HG03521 (cell line): Measurements from ENCODE around the gene FOXO3B.
"Not testable (repeated sequence)": the region's sequence is repeated elsewhere in the genome, so short reads cannot be mapped to it uniquely, and the experiment has no call there.

Experiments
- ATAC-seq: cut with Tn5 transposase; IDR thresholded peaks from one replicate; pipeline ENCODE4 v1.9.1; 2021; ENCODE audit warnings: mild to moderate bottlenecking, moderate library complexity; ENCODE audit not compliant: unreplicated experiment

Gene FOXO3B

DNA sequence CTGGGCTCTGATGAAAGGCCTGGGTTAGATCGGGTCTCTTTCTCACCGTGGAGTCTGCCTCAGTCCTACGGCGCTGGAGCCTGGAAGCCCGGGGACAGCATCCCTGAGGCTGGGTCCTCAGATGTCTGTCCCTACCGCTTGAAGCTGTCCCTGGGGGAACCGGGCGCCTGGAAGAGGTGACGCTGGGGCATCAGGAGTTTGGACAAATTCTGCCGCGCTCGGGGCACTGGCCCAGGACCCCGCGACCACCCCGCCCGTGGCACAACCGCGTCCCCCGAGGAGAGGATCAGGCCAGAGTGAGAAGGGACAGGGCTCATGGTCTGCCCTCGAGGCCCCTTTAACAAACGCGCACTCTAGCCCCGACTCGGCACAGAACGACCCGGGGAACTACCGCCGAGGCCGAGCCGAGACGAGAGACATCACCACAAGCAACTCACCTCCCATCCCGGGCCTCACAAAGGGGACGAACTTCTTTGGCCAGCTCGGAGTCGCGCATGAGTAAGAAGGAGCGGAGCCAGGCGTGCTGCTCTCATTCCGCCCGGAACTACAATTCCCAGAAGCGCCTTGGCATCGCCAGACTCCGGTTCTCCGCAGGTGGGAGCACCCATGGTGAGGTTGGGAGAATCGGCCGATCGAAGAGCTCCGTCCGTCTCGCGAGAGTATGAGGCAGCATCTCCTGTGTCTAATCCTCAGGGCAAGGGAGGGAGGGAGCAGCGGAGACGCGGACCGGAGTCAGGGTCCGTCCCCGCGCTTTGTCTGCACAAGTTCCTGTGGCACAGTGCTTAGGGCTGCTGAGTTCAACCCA is at the start of gene FOXO3B:
FOXO3B (minus strand) TSS at position 548 of the 805 bp plus-strand sequence. CDS start 663 bp downstream, outside the sequence.
- peak; percentile 82 for ATAC-seq

DNA sequence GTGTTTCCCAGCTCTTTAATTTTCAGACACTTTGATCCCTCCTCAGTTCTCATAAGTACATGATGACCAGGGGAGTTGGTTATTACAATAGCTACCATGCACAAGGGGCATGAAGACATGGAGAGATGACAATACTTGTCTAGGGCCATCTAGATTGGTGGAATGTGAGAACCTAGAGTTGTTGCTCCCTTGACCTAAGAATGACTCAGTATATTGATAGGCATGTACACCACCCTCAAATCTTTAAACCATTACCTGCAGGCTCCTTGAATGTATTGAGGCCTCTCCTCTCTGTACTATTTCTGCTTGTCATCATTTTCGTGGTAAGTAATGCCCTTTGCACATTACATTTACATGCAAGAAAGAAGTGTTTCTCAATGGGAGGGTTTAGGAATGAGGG is 41.4 kb upstream of the FOXO3B start:
- ATAC-seq: not testable (repeated sequence)

DNA sequence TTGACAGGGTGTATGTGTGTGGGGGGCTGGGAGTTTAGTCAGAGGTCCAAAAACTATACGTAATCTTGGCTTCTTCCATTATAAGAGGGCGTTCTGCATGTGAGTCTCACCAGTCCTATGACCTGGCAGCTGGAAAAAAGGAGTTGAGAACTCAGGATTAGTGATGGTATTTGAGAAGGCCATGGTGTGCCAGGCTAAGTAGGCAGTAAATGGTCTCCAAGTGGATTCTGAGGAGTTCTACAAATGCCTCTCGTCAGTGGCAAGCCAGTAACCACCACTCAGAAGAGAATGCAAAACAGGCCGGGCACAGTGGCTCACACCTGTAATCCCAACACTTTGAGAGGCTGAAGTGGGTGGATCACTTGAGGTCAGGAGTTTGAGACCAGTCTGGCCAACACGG is 40.5 kb upstream of the FOXO3B start:
- not testable (repeated sequence) for ATAC-seq

DNA sequence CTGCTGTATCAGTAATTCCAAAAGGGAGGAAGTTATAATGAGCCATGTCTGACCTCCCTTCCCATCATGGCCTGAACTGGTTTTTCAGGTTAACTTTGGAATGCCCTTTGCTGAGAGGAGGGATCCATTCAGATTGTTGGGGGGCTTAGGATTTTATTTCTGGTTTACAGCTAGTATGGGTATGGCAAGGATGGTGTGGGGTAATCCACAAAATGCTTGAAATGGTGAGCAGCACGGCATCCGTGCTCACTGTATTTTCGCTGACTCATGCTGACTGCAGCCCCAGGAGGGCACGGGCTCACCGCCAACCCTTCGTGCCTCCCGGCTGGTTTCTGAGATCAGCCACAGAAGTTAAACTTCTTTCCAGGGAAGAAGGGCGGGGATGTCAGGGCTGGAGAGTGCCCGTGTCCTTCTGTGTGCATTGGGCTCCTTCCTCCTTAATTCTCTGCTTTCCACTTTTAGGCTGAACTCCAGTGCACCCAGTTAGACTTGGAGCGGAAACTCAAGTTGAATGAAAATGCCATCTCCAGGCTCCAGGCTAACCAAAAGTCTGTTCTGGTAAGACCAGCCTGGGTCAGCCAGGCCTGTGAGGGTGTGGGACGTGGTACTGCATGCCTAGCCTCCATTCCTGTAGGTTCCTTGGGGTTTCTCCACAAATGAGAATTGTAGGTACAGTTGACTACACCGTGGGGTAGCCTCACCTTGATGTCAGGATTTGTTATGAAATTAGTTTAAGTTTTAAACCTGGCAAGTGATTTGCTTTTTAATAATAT is 39.8 kb upstream of the FOXO3B start:
- ATAC-seq: not testable (repeated sequence)

DNA sequence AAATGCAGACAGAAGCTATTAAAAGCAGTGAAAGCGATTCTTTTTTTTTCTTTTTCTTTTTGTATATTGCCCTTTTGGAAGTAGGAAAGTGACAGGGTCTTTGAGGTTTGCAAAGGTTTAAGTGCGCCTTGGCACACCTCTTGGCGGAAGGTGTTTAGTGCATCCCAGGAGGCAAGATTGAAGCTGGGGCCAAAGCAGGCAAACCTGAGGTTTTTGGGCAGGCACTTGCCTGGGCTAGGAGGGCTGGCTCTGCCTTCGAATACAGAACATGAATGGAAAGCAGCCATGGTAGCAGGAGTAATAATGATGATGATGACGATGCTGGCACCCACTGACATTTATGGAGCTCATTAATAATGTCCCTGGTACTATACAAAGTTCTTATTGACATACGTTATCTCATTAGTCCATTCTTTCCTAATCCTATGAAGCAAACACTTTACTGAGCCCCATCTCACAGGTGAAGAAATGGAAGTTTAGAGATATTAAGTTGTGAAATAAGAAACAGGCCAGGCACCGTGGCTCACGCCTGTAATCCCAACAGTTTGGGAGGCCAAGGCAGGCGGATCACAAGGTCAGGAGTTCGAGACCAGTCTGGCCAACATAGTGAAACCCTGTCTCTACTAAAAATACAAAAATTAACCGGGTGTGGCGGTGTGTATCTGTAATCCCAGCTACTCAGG is 37.5 kb upstream of the FOXO3B start:
- not testable (repeated sequence) for ATAC-seq

DNA sequence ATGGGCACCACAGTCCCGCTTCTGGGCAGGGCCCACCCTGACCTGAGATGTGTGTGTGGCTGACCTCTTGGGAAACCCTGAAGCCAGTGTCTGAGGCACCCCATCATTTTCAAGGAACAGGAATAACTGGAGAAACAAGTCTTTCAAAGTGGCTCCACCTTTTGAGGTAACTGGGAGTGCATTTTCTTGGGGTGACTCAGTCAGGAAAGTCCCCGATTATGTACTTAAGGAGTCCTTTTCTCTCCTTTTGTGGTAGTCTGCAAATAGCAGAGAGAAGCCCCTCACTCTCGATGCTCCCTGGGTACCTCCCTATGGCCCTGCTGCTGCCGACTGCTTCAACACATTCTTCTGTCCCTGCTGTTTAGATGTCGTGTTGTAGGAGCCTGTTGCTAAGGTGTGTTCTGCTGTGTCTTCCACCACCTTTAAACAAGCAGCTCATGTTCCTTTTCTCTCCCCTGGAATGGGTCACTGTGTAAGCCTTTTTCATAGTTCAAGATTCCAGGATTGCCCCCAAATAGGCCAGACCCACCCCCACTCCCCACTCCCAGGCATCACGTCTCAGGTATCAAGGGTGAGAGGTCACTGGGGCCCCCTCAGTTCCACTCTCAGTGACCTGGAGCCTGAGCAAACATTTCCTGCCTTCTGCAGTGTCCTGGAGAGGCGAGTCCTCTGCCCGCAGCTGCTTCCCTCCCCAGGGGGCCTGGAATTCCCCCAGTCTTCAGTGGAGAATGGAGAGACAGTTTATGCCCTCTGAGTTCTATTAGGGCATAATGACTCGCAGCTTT is 36.7 kb upstream of the FOXO3B start:
- ATAC-seq: not testable (repeated sequence)

DNA sequence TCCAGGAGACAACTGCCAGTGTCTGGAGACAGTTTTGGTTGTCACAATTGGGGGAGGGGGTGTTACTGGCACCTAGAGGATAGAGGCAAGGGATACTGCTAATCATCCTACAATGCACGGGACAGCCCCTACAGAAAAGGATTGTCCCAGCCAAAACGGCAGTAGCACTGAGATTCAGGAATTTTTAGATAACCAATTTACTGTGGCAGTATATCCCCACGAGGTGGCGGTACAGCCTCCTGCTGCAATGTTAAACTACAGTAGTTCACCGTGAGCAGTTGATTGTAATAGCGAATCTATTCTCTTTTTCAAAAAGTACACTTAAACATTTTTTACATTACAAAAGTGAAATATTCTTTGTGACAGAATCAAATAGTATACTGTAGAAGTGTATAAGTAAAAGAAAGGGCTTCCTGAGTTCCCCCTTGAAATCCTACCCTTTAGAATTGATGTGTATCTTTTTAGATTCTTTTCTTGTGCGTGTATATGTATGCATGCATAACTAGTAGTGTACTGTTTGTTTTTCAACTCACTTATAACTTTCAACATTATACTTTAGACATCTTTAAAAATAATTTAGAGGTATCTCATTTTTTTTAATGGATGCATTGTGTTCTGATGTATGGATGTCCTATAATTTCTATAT is 30.4 kb upstream of the FOXO3B start:
- not testable (repeated sequence) for ATAC-seq

DNA sequence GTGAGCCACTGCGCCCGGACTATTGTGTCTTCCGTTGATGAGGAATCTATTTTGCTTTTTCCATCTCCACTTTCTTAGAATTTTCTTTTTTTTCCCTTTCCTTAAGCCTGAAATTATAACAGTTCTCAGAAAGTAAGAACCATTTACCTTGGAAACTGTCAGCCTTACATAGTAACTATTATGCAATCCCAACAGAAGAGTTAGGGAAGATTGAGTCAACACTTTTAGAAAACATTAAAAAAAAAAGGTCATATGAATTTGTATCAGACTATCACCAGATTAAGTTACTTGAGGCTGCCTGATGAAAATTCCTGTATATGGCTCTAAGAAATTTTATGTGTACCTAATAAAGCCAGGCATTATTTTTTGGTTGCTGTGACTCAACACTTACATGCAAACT is 26.1 kb upstream of the FOXO3B start:
- not testable (repeated sequence) for ATAC-seq

DNA sequence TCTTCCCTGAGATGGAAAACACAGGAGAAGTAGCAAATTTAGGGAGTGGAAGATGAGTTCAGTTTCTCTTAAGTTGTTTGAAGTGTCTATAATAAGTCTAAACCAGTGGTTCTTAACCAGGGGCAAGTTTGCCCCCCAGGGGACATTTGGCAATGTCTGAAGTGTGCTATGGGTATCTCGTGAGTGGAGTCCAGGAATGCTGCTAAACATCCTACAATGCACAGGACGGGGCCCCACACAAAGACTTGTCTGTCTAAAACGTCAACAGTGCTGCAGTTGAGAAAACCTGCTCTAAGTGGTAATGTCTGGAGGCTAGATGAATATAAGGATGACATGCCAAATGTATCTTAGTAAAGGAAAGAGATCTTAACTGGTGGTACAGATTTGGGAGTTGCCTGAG is 23.8 kb upstream of the FOXO3B start:
- not testable (repeated sequence) for ATAC-seq

DNA sequence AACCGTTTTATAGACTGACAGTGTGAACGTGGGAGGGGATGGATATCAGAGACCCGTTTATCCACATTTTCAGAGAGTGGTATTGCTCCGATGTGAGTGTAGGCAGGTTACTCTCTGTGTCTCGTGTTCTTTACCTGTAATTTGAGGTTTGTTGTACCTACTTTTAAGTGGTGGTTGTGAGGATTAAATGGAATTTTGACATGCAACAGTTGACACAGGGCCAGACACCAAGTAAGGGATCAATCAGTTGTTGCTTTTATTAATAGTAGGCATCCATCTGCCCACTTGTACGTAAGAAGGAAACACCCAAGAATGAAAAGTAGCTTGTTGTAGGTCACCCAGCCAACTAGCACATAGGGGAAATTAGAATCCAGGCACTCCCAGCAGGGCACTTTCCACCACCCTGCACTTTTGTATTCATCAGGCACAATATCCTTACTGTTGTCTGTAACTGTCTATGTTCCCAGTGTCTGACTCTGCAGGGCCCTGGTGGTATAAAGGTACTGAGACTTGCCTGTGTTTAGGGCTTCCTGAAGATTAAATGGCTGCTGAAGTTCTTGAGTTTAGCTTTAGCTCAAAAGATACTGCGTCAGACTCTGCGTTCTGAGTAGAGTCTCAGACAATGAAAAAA is 16.5 kb upstream of the FOXO3B start:
- not testable (repeated sequence) for ATAC-seq

DNA sequence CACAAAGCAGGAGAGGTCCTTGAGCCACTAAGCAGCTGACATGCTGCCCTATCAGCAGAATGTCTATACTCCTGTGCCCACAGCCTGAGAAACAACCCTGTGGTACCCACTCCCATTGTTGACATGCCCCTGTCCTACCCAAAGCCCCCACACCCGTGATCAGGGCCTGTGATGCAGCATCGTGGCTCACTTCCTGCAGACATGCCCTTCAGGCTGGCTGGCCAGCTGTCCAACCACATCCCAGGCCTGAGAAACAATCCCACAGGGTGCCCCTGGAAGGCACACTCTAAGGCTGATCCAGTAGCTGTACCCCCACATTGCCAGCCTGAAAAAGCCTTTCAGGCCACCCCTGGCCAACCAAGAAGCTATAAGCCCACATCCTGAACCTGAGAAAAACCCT is 13.0 kb upstream of the FOXO3B start:
- ATAC-seq: not testable (repeated sequence)

DNA sequence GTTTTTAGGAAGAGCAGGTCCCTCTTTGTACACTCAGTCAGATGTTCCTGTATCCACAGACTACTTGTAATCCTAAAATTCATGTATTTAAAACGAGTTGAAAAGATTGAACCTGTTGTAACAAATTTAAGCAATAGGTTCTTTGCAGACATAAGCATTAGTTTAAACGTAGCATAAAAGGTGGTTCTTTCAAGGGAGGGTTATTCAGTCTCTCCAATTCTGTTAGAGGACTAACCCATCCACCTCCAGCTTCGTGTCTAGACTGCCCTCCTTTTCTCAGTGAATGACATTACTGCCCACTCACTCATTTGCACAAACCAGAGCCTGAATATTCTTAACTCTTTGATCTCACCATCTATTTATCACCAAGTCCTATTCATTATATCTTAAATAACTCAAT is 554 bp upstream of the FOXO3B start:
- ATAC-seq: not testable (repeated sequence)

DNA sequence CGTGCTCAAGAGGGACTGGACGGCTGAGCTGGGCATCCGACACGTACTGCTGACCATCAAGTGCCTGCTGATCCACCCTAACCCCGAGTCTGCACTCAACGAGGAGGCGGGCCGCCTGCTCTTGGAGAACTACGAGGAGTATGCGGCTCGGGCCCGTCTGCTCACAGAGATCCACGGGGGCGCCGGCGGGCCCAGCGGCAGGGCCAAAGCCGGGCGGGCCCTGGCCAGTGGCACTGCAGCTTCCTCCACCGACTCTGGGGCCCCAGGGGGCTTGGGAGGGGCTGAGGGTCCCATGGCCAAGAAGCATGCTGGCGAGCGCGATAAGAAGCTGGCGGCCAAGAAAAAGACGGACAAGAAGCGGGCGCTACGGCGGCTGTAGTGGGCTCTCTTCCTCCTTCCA is 4.7 kb downstream of the FOXO3B start:
- not testable (repeated sequence) for ATAC-seq

DNA sequence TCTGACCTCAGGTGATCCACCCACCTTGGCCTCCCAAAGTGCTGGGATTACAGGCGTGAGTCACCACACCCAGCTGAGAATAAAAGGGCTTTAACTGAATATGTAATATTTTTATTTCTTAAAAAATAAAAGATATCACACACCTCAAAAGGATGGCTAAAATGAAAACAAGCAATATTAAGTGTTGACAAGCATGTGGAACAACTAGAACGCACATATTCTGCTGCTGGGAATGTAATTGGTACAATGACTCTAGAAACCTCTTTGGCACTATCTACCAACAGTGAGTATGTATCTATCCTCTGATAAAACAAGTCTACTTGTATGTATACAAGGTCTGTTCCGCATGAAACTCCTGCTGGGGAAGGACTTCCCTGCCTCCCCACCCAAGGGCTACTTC is 5.2 kb downstream of the FOXO3B start:
- ATAC-seq: not testable (repeated sequence)

DNA sequence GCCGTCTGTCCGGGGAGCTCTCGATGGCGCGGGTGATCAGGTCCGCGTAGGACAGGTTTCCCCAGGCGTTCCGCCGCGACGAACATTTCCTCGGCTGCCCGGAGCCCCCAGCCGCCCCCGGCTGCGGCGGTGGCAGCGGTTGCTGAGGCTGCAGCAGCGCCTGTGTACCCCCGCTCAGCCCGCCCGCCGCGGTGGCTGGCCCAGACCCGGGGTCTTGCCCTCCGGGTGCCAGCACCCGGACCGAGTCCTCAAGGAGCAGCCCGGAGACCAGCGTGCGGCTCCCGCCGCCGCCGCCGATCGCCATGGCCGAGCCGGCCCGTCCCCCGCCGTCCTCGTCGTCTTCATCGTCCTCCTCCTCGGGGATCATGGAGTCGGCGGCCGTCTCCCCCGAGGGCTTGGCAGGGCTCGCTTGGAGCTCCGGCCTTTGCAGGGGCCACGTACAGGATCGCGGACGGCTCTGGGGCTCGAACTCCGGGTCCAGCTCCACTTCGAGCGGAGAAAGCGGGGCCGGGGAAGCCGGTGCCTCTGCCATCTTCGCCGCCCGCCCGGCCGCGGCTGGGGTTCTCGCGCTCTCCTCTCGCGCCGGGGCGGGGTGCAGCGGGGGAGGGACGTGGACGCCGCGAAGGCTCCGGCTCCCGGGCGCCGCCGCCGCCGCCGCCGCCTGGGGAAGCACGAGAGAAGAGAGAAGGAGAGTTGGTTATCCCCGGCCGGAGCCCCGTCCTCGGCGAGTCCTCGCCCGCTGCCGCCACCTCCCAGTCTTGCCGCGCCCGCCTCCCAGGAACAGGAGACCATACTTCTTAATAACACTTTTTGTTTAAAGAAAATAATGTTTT is 9.5 kb downstream of the FOXO3B start:
- ATAC-seq: not testable (repeated sequence)

DNA sequence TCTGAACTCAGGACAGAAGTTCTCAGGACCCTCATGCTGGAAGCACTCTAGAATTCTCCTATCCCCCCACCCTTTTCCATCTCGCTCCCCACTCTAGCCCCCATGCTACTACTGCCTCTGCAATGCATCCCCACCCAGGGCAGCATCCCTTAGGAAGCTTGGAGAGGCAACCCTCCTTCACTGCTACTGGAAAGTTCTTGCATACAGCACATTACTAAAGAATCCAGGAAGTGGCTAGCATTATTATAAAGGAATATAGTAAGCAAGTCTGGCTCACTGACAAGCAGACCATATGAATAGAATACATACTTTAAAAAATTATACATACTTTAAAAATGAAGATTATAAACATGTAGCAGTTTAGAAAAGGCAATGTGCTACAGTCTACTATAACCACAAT is 13.5 kb downstream of the FOXO3B start:
- not testable (repeated sequence) for ATAC-seq

DNA sequence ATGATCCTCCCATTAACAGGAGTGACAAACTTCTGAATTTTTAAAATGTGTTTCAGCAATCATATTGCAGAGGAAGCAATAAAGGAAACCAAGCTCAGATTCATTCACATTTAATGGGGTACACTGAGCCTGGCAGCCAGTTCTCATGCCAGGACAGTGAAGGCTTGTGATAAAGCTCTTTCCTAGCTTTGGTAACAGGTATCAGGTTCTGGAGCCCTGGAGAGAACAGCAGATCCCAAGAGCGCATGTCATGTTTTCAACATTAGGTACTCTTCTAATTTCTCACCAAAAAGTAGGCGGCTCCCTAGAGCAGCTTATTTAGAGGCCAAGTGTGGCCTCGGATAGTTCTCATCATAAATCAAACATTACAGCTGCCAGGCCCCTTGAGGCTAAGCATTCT is 14.6 kb downstream of the FOXO3B start:
- ATAC-seq: not testable (repeated sequence)

DNA sequence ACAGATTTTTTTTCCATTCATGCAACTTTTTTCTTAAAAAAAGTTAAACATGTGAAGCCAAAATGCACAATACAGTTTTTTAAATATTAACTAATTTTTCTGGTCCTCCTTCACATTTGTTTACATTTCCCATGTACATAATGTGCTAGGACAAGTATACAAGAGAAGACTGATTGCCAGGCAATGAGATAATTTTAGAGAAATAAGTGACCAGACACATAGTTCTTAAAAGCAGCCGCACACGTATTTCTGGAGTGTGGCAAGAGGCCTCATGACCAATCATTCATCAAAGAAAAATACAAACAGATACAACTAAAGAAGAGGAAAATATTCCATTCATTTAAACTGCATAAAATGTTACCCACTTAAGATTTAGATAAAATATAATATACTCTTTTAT is 15.8 kb downstream of the FOXO3B start:
- ATAC-seq: not testable (repeated sequence)
